Body of pancreas (tissue), 4 donors: Measurements from ENCODE around the gene FRAS1. TPM values are rescaled to one million over a fixed set of nuclear protein-coding genes. Genes with fewer than 3 reads are reported as not detected.
A peak's percentile ranks its signal among the peaks of the same experiment; 100 is the strongest.

Experiments used
- ATAC-seq: fragments of 150-250 bp; one replicate; pipeline ENCODE4 v1.9.1; 2016
- DNase-seq, 4 donors: peaks; one replicate each; pipeline ENCODE4 v3.0.0-alpha.2; 2019
- H3K27ac ChIP-seq, 4 donors: fragments of 200-600 bp; sonication (generic); 1 replicate in 3 of 4; 2 replicates in 1 of 4; pipeline versions ENCODE4 v1.5.1 to v1.6.1; 2016 to 2019; ENCODE audit warnings: mild to moderate bottlenecking in 1 of 4, mixed read lengths in 1 of 4, moderate library complexity in 1 of 4
- H3K27me3 ChIP-seq, 2 donors: fragments of 200-600 bp; sonication (generic); one replicate each; pipeline ENCODE4 v1.6.0; 2016; ENCODE audit warnings: mild to moderate bottlenecking in 1 of 2
- H3K36me3 ChIP-seq, 2 donors: fragments of 200-600 bp; sonication (generic); replicated peaks in 1 of 2; 2 replicates each; pipeline ENCODE4 v1.5.1; 2016; ENCODE audit warnings: low read depth in 2 of 2; ENCODE audit not compliant: insufficient read depth in 1 of 2
- H3K4me1 ChIP-seq: fragments of 200-600 bp; sonication (generic); one replicate; pipeline ENCODE4 v1.6.0; 2016
- H3K4me3 ChIP-seq, 2 donors: fragments of 200-600 bp; sonication (generic); 1 replicate in 1 of 2; 2 replicates in 1 of 2; pipeline ENCODE4 v1.5.1; 2016 to 2019
- H3K9me3 ChIP-seq, 3 donors: fragments of 200-600 bp; sonication (generic); 1 replicate in 2 of 3; 2 replicates in 1 of 3; pipeline ENCODE4 v1.5.1; 2016
- CTCF ChIP-seq, 7 experiments: fragments of 450-650 bp in 4 of 7; fragments of 200-600 bp in 3 of 7; sonication (generic) in 3 of 7; IDR thresholded peaks; one replicate each; pipeline ENCODE4 v1.5.1; 2016 to 2019; ENCODE audit warnings: antibody characterized with exemption in 7 of 7
- POLR2A ChIP-seq, 3 donors: fragments of 450-650 bp; IDR thresholded peaks; one replicate each; pipeline ENCODE4 v1.6.1; 2016; ENCODE audit warnings: antibody characterized with exemption in 3 of 3, mild to moderate bottlenecking in 2 of 3
- WGBS, 2 donors: methylation state at CpG; one replicate each; pipeline ENCODE4 v1.1.5; 2017; 5-methylcytosine and 5-hydroxymethylcytosine counted together
- intact Hi-C: fragments of 100-400 bp; cut with DNase I; formaldehyde crosslinking; loops from one replicate; pipeline ENCODE4 v1.15.1; 2023
- total RNA-seq, 2 donors: library from RNA; depleted of rRNA; stranded (reverse); fragments of >200 nt; gene quantifications; one replicate each; pipeline ENCODE4 v1.1.0, GENCODE V29; 2016

FRAS1 gene
- total RNA-seq, 2 donors from 2014 or later = 22.6 to 24.4 TPM

- Histone ChIP-seq H3K4me3 (no peak overlapping the region), H3K27me3 (no peaks in the 10 kb centered on the region), H3K9me3 (no peaks in the 10 kb centered on the region), H3K36me3 (no peaks in the 10 kb centered on the region), H3K27ac (no peak overlapping the region), H3K4me1 (peaks cover 9% of the 10 kb centered on the region)
- ATAC-seq (no peak), DNase-seq (no peak)
- intact Hi-C loops = no loop called here
- no peak for TF ChIP-seq CTCF (IDR thresholded peaks at IDR 0.05)
- TF ChIP-seq POLR2A (IDR thresholded peaks at IDR 0.05) = no peak
- 81 to 93% methylated on average over 5 of the region's 5 CpGs for WGBS, 2 donors
Observed at GRCh38 chr4:78372355-78372988, 315.3 kb downstream of the FRAS1 start.

DNA sequence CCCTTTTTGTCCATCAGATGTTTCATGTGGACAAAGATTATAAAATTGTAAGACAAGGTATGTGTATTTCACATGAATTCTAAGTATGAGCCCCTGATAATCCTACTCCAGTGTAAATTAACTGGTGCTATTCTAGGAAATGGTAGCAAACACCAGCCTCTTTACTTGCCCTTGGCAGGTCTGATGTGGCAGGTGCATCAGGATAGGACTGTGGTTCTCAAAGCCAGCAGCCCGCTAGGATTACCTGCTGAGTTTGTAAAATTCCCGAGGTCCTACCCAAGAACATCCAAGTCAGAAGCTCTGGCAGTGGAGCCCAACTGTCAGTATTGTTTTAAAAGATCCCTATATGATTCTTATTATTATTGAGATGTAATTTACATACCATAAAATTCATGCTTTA is 320.4 kb downstream of the FRAS1 start:
- H3K27ac ChIP-seq = no peak overlapping the region
- no peaks in the 10 kb centered on the region for H3K36me3 ChIP-seq
- WGBS, 2 donors = 87 to 91% methylated on average over 2 of the region's 2 CpGs
- intact Hi-C loops = no loop called here
- no peaks in the 10 kb centered on the region for H3K9me3 ChIP-seq
- H3K27me3 ChIP-seq = no peaks in the 10 kb centered on the region
- no peak overlapping the region for H3K4me3 ChIP-seq
- no peak for TF ChIP-seq CTCF (IDR thresholded peaks at IDR 0.05)
- no peak for TF ChIP-seq POLR2A (IDR thresholded peaks at IDR 0.05)
- no peaks in the 10 kb centered on the region for H3K4me1 ChIP-seq
- DNase-seq (no peak), ATAC-seq (no peak)

GRCh38 chr4:78379040-78379439 is 321.9 kb downstream of the FRAS1 start:
- Histone ChIP-seq H3K4me3 (no peak overlapping the region), H3K36me3 (no peaks in the 10 kb centered on the region), H3K27ac (no peak overlapping the region), H3K4me1 (no peaks in the 10 kb centered on the region), H3K27me3 (no peaks in the 10 kb centered on the region), H3K9me3 (no peaks in the 10 kb centered on the region)
- TF ChIP-seq POLR2A (IDR thresholded peaks at IDR 0.05) (no peak), CTCF (IDR thresholded peaks at IDR 0.05) (no peak)
- intact Hi-C loops = no loop called here
- WGBS, 2 donors = 77 to 78% methylated on average over 4 of the region's 4 CpGs
- DNase-seq (no peak), ATAC-seq (no peak)

- peak; percentile 55 for ATAC-seq
- no peaks in the 10 kb centered on the region for H3K36me3 ChIP-seq
- H3K4me1 ChIP-seq = no peaks in the 10 kb centered on the region
- peak in 2 of 4 donors; percentile 14 to 23 for DNase-seq
- H3K27ac ChIP-seq = no peak overlapping the region
- WGBS, 2 donors = 62 to 65% methylated on average over 4 of the region's 4 CpGs
- no peaks in the 10 kb centered on the region for H3K27me3 ChIP-seq
- no peak overlapping the region for H3K4me3 ChIP-seq
- intact Hi-C loops = no loop called here
- no peak for TF ChIP-seq POLR2A (IDR thresholded peaks at IDR 0.05)
- no peak for TF ChIP-seq CTCF (IDR thresholded peaks at IDR 0.05)
- H3K9me3 ChIP-seq = no peaks in the 10 kb centered on the region
Observed at GRCh38 chr4:78379991-78380729, 323.0 kb downstream of the FRAS1 start.

- intact Hi-C loops = no loop called here
- Histone ChIP-seq H3K36me3 (no peaks in the 10 kb centered on the region), H3K27ac (no peak overlapping the region), H3K27me3 (no peaks in the 10 kb centered on the region), H3K9me3 (no peaks in the 10 kb centered on the region), H3K4me3 (no peak overlapping the region), H3K4me1 (no peaks in the 10 kb centered on the region)
- no peak for ATAC-seq
- no peak for DNase-seq
- TF ChIP-seq CTCF (IDR thresholded peaks at IDR 0.05) = no peak
- TF ChIP-seq POLR2A (IDR thresholded peaks at IDR 0.05) = no peak
Observed at GRCh38 chr4:78386679-78387078, 329.6 kb downstream of the FRAS1 start.
